ENCODE measurements around the gene PPP4R4.

The PPP4R4 gene

GRCh38 chr14:94225460-94226378 is 51.6 kb downstream of the PPP4R4 start:
- Histone ChIP-seq H3K4me1 (ENCODE audit: control insufficient read depth in 1 of 2, insufficient read depth in 1 of 2, low read depth in 1 of 2, low read length in 1 of 2) (no peaks in the 10 kb centered on the region), H3K9me3 (no peaks in the 10 kb centered on the region), H3K36me3 (no peaks in the 10 kb centered on the region), H3K27ac (no peak overlapping the region), H3K27me3 (peaks cover 4% of the 10 kb centered on the region), H3K4me3 (ENCODE audit: low read depth in 1 of 2, low read length in 1 of 2) (no peak overlapping the region)
- TF ChIP-seq CTCF (IDR thresholded peaks at IDR 0.05) = no peak

- Histone ChIP-seq H3K27me3 (peaks cover 4% of the 10 kb centered on the region), H3K4me3 (ENCODE audit: low read depth in 1 of 2, low read length in 1 of 2) (no peak overlapping the region), H3K36me3 (no peaks in the 10 kb centered on the region), H3K4me1 (ENCODE audit: control insufficient read depth in 1 of 2, insufficient read depth in 1 of 2, low read depth in 1 of 2, low read length in 1 of 2) (no peaks in the 10 kb centered on the region), H3K9me3 (no peaks in the 10 kb centered on the region), H3K27ac (no peak overlapping the region)
- TF ChIP-seq CTCF (IDR thresholded peaks at IDR 0.05) = no peak
Observed at GRCh38 chr14:94227029-94227428, 52.9 kb downstream of the PPP4R4 start.

GRCh38 chr14:94237046-94237445 is 62.9 kb downstream of the PPP4R4 start:
- Histone ChIP-seq H3K9me3 (no peaks in the 10 kb centered on the region), H3K27ac (no peak overlapping the region), H3K4me1 (ENCODE audit: control insufficient read depth in 1 of 2, insufficient read depth in 1 of 2, low read depth in 1 of 2, low read length in 1 of 2) (no peaks in the 10 kb centered on the region), H3K27me3 (peaks cover 5% of the 10 kb centered on the region), H3K4me3 (ENCODE audit: low read depth in 1 of 2, low read length in 1 of 2) (no peak overlapping the region), H3K36me3 (no peaks in the 10 kb centered on the region)
- TF ChIP-seq CTCF (IDR thresholded peaks at IDR 0.05) = no peak

GRCh38 chr14:94237983-94238382 is 63.9 kb downstream of the PPP4R4 start:
- H3K27me3 ChIP-seq = peaks cover 9% of the 10 kb centered on the region
- no peaks in the 10 kb centered on the region for H3K9me3 ChIP-seq
- H3K4me3 ChIP-seq (ENCODE audit: low read depth in 1 of 2, low read length in 1 of 2) = no peak overlapping the region
- no peaks in the 10 kb centered on the region for H3K4me1 ChIP-seq (ENCODE audit: control insufficient read depth in 1 of 2, insufficient read depth in 1 of 2, low read depth in 1 of 2, low read length in 1 of 2)
- TF ChIP-seq CTCF (IDR thresholded peaks at IDR 0.05) = no peak
- H3K27ac ChIP-seq = no peak overlapping the region
- no peaks in the 10 kb centered on the region for H3K36me3 ChIP-seq

GRCh38 chr14:94239406-94239805 is 65.3 kb downstream of the PPP4R4 start:
- Histone ChIP-seq H3K27ac (no peak overlapping the region), H3K9me3 (no peaks in the 10 kb centered on the region), H3K4me1 (ENCODE audit: control insufficient read depth in 1 of 2, insufficient read depth in 1 of 2, low read depth in 1 of 2, low read length in 1 of 2) (no peaks in the 10 kb centered on the region), H3K27me3 (peaks cover 8% of the 10 kb centered on the region), H3K4me3 (ENCODE audit: low read depth in 1 of 2, low read length in 1 of 2) (no peak overlapping the region), H3K36me3 (no peaks in the 10 kb centered on the region)
- TF ChIP-seq CTCF (IDR thresholded peaks at IDR 0.05) = no peak
